Stimulated activated CD4-positive, alpha-beta T cell treated with anti-CD3 and anti-CD28 coated beads, Interleukin-2, amount 100 ng/mL, for 48 hours (primary cell): ENCODE results near the gene DYNC2LI1.
"Not testable (repeated sequence)": the region's sequence is repeated elsewhere in the genome, so short reads cannot be mapped to it uniquely, and the experiment has no call there.

Experiments
- DNase-seq, 2 donors: peaks; one replicate each; pipeline ENCODE4 v3.0.0-alpha.2; 2020

Gene DYNC2LI1

GRCh38 chr2:43773876-43774613 lies at the start of gene DYNC2LI1:
TSS of gene DYNC2LI1 (plus strand) at chr2:43774039. CDS start at chr2:43774139, 100 bp downstream.
- peak; percentile 78 to 81 for DNase-seq

GRCh38 chr2:43724728-43725526 lies 48.9 kb upstream of the DYNC2LI1 start:
- DNase-seq, result no peak

- DNase-seq, result no peak
Measured at GRCh38 chr2:43725711-43726246, 48.1 kb upstream of the DYNC2LI1 start.

GRCh38 chr2:43726961-43727633 lies 46.7 kb upstream of the DYNC2LI1 start:
- not testable (repeated sequence) for DNase-seq

GRCh38 chr2:43727634-43728014 lies 46.2 kb upstream of the DYNC2LI1 start:
- no peak for DNase-seq

- DNase-seq, result no peak
Measured at GRCh38 chr2:43729491-43730174, 44.2 kb upstream of the DYNC2LI1 start.

- no peak for DNase-seq
Measured at GRCh38 chr2:43731211-43731610, 42.6 kb upstream of the DYNC2LI1 start.

- no peak for DNase-seq
Measured at GRCh38 chr2:43736637-43737036, 37.2 kb upstream of the DYNC2LI1 start.

- no peak for DNase-seq
Measured at GRCh38 chr2:43737097-43737854, 36.6 kb upstream of the DYNC2LI1 start.

GRCh38 chr2:43737855-43738254 lies 36.0 kb upstream of the DYNC2LI1 start:
- DNase-seq, result no peak

GRCh38 chr2:43738257-43738656 lies 35.6 kb upstream of the DYNC2LI1 start:
- no peak for DNase-seq

- no peak for DNase-seq
Measured at GRCh38 chr2:43743706-43744105, 30.1 kb upstream of the DYNC2LI1 start.

- no peak for DNase-seq
Measured at GRCh38 chr2:43745457-43745856, 28.4 kb upstream of the DYNC2LI1 start.

- DNase-seq, result peak; percentile 9
Measured at GRCh38 chr2:43748333-43748732, 25.5 kb upstream of the DYNC2LI1 start.

- no peak for DNase-seq
Measured at GRCh38 chr2:43749583-43749982, 24.3 kb upstream of the DYNC2LI1 start.

- DNase-seq, result no peak
Measured at GRCh38 chr2:43751476-43751990, 22.3 kb upstream of the DYNC2LI1 start.

- no peak for DNase-seq
Measured at GRCh38 chr2:43752302-43752701, 21.5 kb upstream of the DYNC2LI1 start.

GRCh38 chr2:43754180-43754579 lies 19.7 kb upstream of the DYNC2LI1 start:
- DNase-seq, result no peak

- DNase-seq, result no peak
Measured at GRCh38 chr2:43758739-43759138, 15.1 kb upstream of the DYNC2LI1 start.

- DNase-seq, result no peak
Measured at GRCh38 chr2:43759195-43759594, 14.6 kb upstream of the DYNC2LI1 start.

GRCh38 chr2:43762286-43762685 lies 11.6 kb upstream of the DYNC2LI1 start:
- DNase-seq, result no peak

- DNase-seq, result no peak
Measured at GRCh38 chr2:43763091-43763490, 10.7 kb upstream of the DYNC2LI1 start.
